Globus pallidus (tissue), 1 donor: ENCODE data around the gene IMPA2.
A peak's percentile ranks its signal among the peaks of the same experiment; 100 is the strongest.

ENCODE experiments used
- DNase-seq: peaks from one replicate; pipeline ENCODE4 v3.0.0-alpha.2; 2015; ENCODE audit warnings: low spot score

IMPA2 gene

DNA sequence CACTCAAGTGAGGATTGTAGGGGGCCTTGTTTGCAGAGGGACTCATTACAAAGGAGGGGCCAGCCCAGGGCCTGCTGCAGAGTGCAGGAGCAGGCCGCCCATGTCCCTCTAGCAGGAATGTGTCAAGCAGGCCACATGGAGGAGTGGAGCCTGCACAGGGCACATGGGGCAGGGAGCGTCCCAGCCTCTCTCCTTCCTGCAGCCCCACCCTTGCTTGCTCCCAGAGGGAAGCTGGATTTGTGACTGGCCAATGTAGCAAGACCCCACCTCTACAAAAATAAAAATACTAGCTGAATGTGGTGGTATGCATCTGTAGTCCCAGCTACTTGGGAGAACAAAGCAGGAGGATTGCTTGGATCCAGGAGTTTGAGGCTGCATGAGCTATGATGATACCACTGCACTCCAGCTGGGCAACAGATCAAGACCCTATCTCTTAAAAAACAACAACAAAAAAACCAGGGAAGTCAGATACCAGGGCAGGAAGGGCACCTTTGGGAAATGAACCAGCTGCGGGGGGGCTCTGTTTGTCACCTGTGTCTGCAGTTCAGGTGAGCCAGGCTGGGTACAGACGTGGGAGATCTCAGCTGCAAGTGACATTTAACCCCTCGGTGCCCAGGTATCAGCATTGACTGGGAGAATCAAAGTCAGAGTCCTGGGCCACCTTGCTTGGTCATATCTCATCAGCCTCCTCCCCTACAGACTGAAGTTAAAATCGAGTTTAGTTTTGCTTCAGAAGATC lies 27.7 kb downstream of the IMPA2 start:
- no peak for DNase-seq

DNA sequence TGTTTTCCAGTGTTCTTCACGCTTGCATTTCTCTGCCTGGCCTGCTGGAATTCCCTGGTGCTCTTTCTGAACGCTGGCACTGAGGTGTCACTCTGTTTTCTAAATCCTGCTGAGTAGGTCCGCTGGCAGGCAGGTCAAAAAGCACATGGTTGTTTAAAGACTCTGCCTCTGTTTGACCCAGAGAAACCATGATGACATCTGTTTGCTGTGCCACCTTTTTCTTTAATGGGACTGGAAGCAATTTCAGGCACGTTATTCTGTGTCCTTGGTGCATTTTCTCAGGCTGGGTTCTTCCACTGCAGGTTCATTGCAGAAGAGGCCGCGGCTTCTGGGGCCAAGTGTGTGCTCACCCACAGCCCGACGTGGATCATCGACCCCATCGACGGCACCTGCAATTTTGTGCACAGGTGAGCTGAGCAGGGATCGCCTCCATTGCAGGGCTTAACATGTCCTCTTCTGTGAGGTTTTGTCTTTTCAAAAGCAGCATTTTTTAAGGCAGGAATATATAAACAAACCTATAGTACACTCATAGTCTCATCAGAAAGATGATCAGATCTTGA lies 28.4 kb downstream of the IMPA2 start:
- no peak for DNase-seq

DNA sequence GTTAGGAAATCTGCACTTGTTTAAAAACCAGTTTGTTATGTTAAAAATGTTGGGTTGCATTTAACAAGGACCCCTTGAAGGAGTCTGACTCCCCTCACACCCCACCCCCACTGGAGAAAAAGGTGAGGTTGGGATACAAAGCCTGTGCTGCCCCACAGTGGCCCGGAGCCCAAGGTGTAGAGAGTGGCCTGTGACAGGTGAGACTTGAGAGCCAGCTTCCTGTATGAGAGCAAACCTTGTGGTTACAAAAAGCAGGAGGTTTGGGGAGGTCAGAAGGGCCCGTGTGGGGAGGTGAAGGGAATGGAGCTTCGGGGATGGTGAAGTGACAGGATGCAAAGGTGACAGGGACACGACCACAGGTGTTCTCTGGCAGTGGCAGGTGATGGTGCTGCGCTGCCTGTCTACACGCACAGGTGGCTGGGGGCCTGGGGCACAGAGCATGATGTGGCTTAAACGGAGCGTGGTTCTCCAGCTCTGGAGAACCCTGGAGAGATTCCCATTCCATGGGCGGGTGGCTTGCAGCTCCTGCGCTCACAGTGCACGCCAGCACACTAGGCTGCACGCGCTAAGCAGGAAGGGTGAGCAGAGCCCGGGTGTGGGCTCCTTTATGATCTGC lies 29.0 kb downstream of the IMPA2 start:
- no peak for DNase-seq

DNA sequence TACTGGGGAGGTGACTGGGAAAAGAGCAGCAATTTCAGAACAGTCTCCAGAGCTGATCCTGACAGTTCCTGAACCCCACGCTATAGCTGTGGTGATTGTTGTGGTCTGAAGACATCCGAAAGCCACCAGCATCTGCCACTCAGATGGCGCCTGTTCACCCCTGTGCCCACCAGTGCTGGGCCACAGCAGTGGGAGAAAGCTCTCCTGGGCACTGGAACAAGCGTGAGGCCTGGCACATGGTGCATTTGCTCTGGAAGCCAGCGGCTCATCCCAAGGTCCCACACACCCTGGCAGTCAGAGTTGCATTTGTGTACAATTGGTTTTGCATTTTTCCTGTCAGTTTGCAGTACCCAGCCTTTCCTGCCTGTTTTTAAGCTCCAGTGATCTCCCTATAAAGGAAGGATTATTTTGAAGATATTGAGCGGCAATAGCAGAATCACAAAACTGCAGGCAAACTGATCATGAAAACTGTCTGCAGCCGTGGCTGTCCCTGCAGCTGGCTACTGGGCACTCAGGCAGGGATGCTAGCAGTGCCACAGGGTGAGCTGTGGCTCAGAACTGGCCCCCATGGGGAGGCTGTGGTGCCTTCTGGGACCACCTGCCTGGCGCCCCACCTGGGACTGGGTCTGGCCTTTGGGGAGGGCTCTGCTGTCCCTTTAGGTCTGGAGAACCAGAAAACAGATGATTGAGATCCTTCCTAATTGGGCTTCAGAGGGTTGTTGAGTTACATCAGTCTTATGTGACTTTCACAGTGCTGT lies 30.1 kb downstream of the IMPA2 start:
- no peak for DNase-seq

DNA sequence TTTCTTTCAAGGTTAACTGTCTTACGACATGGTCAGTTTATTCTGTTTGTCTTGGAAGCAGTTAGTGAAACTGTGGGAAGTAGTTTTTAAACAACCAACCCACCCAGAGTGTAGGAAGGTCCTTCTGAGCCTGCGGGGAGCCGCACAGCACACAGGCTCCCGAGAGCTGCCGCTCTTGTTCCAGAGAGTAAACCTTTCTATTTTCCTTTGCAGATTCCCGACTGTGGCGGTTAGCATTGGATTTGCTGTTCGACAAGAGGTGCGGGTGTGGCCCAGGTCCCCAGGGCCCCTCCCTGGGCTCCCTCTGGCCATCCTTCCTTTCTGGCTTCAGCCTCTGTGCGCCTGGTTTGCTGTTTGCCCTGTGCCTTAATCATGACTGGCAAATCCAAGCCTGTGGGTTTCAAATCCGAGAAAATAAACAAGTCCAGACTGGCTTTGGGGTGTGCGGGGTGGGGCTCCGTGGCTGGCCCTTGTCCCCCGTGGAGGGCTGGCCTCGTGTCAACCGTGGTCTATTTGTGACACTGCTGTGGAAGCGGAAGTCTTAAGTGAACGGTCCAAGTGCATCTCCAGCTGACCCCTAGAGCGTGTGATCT lies 30.7 kb downstream of the IMPA2 start:
- no peak for DNase-seq

DNA sequence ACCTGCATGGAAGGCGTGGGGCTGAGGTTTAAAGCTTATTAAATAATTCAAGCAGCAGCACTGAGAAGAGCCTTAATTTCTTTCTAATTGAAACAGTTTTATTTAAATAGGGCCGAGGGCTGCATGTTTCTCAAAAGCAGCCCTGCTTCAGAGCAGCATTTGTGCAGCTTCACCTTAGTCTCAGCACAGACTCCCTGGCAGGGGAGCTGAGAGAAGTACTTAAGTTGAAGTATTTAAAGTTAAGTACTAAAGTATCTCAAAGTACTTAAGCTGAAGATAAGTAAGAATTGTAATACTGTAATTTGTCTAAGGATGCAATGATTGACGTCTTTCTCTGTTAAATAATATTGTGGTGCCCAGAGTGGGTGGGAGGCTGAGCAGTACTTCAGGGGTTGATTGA lies 31.4 kb downstream of the IMPA2 start:
- no peak for DNase-seq

DNA sequence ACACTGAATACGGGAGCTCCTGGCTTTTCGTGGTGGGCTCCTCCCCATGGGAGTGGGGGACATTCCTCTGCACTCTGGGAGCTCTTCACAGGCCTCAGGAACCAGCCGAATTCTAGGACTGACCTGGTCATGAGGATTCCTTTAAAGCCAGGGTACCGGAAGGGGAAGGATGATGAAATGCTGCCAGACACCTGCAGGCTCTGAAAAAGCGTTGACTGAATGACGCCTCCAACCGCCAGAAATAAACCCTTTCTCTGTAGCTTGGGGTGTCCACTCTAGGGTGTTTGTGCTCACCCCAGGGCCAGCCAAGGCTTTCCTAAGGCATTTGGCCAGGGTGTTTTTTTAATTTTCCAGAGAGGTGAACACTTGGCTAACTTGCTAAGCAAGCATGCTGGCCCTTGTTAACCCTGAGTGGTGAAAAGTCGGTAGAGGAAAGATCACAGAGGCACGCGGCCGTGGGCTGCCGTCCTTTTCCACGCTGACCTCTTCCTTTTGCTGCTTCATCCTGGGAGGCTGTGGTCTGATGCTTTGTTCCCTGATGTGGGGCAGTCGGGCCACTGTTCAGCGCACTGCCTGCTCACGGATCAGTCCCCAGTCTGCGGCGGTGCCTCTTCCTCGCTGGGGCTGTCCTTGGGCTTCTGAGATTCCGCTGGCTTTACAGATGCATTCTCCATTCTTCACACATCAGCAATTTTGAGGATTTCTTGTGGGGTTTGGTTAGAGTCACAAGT lies 32.0 kb downstream of the IMPA2 start:
- no peak for DNase-seq

DNA sequence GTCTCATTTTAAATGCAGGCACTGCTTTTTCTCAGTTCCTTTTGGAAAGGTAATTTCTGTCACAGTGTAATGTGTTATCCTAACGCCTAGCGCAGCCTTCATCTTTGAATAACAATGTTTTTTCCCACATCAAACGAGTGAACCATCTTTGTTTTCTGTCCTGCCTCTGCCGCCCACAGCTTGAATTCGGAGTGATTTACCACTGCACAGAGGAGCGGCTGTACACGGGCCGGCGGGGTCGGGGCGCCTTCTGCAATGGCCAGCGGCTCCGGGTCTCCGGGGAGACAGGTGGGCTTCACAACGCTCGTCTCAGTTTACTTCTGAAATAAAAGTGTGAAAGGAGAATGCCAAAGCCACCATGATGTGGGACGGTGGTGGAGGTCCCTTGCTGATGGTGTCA lies 32.8 kb downstream of the IMPA2 start:
- DNase-seq: no peak

DNA sequence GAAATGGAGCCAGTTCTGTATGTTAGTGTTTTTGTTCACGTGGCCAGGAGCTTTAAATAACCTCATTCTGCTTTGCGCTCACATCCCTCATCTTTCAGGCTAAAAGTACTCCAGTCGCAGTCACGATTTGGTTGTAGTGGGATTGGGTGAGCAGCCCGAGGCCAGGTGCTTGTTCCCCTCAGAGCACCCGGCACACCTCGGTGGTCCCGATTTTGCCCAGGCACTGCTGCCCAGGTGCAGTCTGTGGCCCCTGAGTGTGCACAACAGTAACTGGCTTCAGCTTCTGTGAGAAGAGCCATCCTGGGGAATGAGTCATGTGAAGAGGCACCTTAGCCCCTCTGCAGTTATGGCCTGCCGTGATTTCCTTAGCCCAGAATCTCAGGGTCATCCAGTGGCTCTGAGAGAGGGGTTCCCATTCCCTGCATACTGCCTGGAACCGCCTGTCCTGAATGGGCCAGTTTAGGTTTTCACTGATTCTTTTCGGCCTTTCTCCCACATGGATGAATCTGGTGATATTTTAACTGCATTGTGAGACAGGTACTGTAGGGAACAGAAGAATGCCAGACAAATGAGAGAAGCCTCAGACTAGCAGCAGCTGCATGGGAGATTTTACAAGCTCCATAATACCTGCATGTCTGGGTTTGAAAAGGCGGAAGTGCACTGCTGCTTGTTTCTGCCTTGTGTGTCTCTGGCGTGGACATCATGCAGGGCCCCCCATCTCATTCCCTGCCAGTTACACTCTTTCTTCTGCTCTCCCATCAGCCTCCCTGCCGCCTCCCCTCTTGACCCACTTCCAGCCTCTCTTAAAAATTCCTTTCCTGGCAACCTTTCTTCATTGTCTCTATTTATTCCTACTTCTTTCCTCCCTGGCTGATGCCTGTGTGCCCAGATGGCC lies 33.5 kb downstream of the IMPA2 start:
- no peak for DNase-seq

DNA sequence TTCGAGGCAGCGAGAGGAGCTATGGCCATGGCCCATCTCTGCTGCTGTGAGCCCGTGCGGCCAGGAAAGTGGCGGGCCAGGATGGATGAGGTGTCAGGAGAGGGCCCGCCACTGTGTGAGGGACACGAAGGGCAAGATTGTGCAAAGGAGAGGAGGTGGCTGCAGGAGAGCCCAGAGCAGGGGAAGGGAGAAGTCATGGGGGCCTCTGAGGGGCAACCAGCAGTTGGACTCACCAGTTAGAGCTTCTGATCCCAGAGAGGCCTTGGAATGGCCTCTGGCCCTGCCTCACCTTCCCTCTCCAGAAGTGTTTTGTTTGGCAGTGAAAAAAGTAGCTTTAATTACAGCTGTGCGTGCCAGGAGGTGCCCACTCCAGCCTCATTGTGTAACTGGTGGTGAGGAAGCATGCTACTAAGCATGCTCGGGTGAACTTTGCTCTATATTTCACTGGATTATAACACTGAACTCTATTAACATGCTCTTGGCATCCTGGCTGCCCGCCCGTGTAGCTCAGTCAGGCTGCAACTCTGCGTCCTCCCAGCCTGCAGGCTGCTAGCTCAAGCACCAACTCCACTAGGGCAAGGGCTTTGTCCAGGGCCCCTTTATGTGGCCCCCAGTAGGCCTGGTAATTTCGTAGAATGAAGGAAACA lies 34.2 kb downstream of the IMPA2 start:
- DNase-seq: peak; percentile 31

DNA sequence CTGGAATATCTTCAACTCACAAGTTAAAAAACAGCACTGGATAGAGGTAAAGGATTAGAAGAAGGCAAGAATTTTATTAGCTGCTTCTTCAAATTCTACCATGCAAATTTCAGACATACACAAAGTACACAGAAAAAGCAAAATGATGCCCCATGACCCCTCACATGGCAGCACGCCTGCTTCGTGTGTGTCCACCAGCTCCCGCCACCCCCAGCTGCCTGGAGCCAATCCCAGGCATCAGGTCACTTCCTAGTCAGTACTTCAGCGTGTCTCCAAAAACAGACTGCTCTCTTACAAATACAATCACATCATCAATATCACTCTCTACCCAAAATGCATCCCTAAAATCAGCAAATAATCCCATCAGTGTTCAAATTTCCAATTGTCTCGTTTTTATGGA lies 35.8 kb downstream of the IMPA2 start:
- DNase-seq: no peak

DNA sequence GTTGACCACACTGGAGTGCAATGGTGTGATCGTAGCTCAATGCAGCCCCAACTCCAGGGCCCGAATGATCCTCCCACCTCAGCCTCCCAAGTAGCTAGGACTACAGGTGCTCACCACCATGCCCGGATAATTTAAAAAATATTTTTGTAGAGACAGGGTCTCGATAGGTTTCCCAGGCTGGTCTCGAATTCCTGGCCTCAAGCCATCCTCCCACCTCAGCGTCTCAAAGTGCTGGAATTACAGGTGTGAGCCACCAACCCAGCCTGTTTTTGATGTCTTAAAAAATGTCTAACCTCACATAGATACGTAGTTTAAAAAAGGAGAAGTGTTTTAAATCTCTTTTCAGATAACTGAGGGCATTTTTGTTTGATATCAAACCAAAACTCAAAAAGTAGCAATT lies 37.6 kb downstream of the IMPA2 start:
- DNase-seq: no peak

DNA sequence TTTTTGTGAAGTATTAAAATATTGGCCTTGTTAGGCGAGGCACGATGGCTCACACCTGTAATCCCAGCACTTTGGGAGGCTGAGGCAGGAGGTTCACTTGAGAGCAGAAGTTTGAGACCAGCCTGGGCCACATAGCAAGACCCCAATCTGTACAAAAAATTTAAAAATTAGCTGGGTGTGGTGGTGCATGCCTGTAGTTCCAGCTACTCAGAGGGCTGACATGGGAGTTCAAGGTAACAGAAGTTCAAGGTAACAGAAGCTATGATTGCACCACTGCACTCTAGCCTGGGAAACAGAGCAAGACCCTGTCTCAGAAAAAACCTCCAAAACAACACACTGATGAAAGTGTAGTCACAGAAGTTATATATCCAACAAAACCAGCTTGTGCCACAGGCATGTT lies 39.8 kb downstream of the IMPA2 start:
- DNase-seq: no peak

DNA sequence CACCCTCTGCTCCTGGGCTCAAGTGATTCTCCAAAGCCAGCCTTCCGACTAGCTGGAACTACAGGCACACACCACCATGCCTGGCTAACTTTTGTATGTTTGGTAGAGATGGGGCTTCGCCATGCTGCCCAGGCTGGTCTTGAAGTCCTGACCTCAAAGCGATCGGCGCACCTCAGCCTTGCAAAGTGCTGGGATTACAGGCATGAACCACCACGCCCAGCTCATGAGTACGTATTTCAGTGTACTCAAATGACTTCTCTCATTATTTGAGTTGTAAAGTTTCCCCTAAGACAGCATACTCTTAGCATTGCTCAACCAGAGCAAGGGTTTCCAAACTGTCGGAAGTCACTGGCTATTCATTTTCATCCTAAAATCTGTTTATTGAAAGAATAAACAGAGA lies 40.3 kb downstream of the IMPA2 start:
- no peak for DNase-seq

DNA sequence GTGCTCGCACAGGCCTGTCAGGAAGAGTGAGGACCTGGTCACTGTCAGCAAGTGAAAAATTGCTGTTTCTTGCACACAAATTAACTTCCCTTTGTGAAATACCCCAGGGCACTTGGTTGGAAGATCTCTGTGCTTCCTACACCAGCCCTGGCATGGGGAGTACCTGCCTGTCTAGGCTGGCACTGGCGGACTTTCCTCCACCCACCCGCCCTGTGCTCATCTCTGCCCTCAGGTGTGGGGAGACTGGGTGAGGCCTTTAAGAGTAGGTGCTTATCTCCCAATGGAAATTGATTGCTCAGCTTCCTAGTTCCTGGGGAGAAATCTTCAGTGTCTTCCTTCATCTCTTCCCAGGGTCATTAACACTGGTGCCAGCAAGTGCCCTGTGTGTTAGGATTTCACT lies 42.1 kb downstream of the IMPA2 start:
- DNase-seq: no peak

DNA sequence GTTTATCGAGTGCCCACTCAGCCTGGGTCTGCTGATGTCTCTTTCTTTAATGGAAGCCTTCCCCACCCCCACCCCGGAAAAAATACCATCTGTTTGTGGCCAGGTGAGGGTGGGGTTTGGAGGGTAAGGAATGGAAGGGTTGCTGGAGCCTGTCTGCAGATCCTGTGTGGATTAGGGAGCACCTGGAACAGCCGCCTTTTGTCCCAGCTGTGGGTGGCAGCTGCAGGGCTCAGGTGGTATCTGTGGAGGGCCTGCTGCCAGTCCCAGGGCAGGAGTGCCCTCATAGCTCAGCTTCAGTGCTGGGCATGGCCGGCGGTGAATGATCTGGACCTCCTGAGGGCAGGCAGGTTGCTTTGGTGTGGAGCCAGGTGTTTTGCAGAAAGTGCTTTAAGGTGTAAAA lies 45.3 kb downstream of the IMPA2 start:
- DNase-seq: no peak

DNA sequence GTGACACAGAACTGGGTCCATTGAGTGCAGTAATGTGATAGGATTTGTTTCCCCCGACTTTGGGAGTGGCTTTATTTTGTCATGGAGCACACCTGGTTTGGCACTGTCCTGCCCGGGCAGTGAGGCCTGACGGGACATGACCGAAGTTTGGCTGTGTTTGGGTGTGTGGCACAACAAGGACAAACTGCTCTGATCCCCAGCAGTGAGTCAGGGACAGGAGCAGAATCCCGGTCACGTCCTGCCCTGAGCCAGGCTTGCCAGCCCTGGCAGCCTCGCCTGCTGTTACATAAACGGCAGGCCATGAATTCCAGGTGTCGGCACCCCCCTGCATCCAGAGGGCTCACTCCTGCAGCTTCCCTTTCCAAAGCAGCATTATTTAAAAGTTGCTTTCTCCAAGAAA lies 45.7 kb downstream of the IMPA2 start:
- DNase-seq: no peak

DNA sequence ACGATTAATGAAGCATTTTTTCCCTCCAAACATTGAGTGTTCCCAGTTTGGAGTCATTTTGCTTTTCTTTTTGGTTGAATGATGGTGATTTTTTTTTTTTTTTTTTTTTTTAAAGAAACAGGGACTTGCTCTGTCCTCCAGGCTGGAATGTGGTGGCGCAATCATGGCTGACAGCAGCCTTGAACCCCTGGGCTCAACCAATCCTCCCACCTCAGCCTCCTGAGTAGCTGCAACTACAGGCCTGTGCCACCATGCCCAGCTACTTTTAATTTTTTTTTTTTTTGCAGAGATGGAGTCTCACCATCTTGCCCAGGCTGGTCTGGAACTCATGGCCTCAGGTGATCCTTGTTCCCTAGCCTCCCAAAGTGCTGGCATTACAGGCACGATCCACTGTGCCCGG lies 46.2 kb downstream of the IMPA2 start:
- no peak for DNase-seq

DNA sequence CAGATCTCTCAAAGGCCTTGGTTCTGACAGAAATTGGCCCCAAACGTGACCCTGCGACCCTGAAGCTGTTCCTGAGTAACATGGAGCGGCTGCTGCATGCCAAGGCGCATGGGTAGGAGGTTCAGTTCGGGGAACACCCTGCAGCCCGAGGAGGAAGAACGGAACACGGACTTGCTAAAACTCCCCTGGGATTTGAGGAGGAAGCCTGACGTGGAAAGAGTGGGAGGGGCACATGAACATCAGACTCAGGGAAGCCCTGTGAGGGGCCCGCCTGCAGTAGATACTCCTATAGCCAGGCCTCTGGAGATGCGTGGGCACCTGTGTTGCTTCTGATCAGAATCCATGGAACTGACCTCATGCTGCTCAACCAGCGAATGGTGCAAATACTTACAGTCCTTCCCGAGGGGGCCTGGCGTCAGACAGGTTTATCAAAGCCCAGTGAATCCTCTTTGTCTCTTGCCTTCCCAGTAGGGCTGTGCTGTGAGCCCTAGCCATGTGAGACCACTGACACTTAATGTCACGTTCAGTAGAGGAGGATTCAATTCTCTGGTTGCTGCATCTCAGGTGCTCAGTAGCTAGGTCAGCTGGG lies 46.8 kb downstream of the IMPA2 start:
- no peak for DNase-seq

DNA sequence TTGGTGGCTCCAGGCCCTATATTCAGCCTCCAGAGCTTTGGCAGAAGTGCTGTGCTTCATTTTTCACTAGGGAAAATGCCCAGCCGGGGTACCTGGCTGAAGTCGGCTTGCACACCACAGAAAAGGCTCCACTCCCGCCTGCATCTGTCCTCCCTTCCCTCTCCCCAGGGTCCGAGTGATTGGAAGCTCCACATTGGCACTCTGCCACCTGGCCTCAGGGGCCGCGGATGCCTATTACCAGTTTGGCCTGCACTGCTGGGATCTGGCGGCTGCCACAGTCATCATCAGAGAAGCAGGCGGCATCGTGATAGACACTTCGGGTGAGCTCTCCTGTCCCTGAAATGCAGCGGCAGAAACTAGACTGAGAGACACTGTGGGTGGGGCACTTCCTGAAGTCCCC lies 47.4 kb downstream of the IMPA2 start:
- DNase-seq: no peak
